Spleen (tissue), 7 donors: ENCODE data around the gene SLC38A8.

Source experiments
- CTCF ChIP-seq, 11 experiments: fragments of 200-600 bp in 7 of 11; fragments of 450-650 bp in 4 of 11; sonication (generic) in 4 of 11; IDR thresholded peaks in 8 of 11; conservative IDR thresholded peaks in 3 of 11; 1 replicate in 7 of 11; 2 replicates in 4 of 11; pipeline versions ENCODE4 v1.4.0 to v1.8.0; 2016 to 2021; ENCODE audit warnings: antibody characterized with exemption in 11 of 11, inconsistent platforms in 4 of 11, mild to moderate bottlenecking in 1 of 11
- POLR2A ChIP-seq, 3 donors: fragments of 450-650 bp; IDR thresholded peaks; one replicate each; pipeline ENCODE4 v1.5.1; 2017; ENCODE audit warnings: antibody characterized with exemption in 3 of 3, mild to moderate bottlenecking in 1 of 3
- donor health status: DM: no; HTN: no; CAD: no; lungs with moderate emphysema.
- donor health status: DM: no; HTN: no; CAD: no.
- donor health status: DM: no; HTN: no; CAD: no.

- TF ChIP-seq CTCF (IDR thresholded peaks at IDR 0.05 in 8 of 11, conservative IDR thresholded peaks at IDR 0.05 in 3 of 11), result no peak
- TF ChIP-seq POLR2A (IDR thresholded peaks at IDR 0.05), result no peak
Observed at GRCh38 chr16:83968306-83968851, 74.2 kb downstream of the SLC38A8 start.
